Dedifferentiated amniotic fluid mesenchymal stem cell (primary cell): ENCODE data around the gene STYXL1.
"Not testable (repeated sequence)": the region's sequence is repeated elsewhere in the genome, so short reads cannot be mapped to it uniquely, and the experiment has no call there.

ENCODE experiments used
- DNase-seq: peaks from one replicate; pipeline ENCODE4 v3.0.0-alpha.2; 2016; ENCODE audit errors: extremely low spot score

STYXL1 gene

GRCh38 chr7:76029682-76030081, 18.1 kb downstream of the STYXL1 start:
- DNase-seq = not testable (repeated sequence)

- no peak for DNase-seq
Observed at GRCh38 chr7:76023002-76023401, 24.8 kb downstream of the STYXL1 start.

- DNase-seq = no peak
Observed at GRCh38 chr7:76022026-76022780, 25.6 kb downstream of the STYXL1 start.

GRCh38 chr7:76020031-76020714, 27.6 kb downstream of the STYXL1 start:
- DNase-seq = peak; percentile 40

GRCh38 chr7:76018520-76018919, 29.3 kb downstream of the STYXL1 start:
- DNase-seq = not testable (repeated sequence)

GRCh38 chr7:76016191-76016947, 31.4 kb downstream of the STYXL1 start:
- no peak for DNase-seq

GRCh38 chr7:76011442-76011861, 36.3 kb downstream of the STYXL1 start:
- DNase-seq = peak; percentile 88

GRCh38 chr7:76009672-76010600, 37.9 kb downstream of the STYXL1 start:
- no peak for DNase-seq

GRCh38 chr7:76008156-76008687, 39.6 kb downstream of the STYXL1 start:
- DNase-seq = no peak

- DNase-seq = not testable (repeated sequence)
Observed at GRCh38 chr7:76005004-76005403, 42.8 kb downstream of the STYXL1 start.

- no peak for DNase-seq
Observed at GRCh38 chr7:76003351-76003750, 44.4 kb downstream of the STYXL1 start.

- no peak for DNase-seq
Observed at GRCh38 chr7:76002822-76003221, 45.0 kb downstream of the STYXL1 start.

GRCh38 chr7:76002139-76002538, 45.7 kb downstream of the STYXL1 start:
- DNase-seq = no peak

GRCh38 chr7:76000566-76000965, 47.2 kb downstream of the STYXL1 start:
- no peak for DNase-seq

- no peak for DNase-seq
Observed at GRCh38 chr7:75998038-75998437, 49.8 kb downstream of the STYXL1 start.

- DNase-seq = no peak
Observed at GRCh38 chr7:75996476-75996875, 51.3 kb downstream of the STYXL1 start.

- no peak for DNase-seq
Observed at GRCh38 chr7:75995996-75996395, 51.8 kb downstream of the STYXL1 start.

GRCh38 chr7:75995052-75995471, 52.7 kb downstream of the STYXL1 start:
- no peak for DNase-seq

- peak; percentile 83 for DNase-seq
Observed at GRCh38 chr7:75994388-75995051, 53.3 kb downstream of the STYXL1 start, which contains the start of gene TMEM120A. Gene TMEM120A (minus strand): TSS chr7:75994595. CDS start chr7:75994570, 25 bp downstream.

- peak; percentile 34 for DNase-seq
Observed at GRCh38 chr7:75993689-75994387, 54.0 kb downstream of the STYXL1 start.
